ENCODE data around the gene ERBB4.

Gene ERBB4

GRCh38 chr2:211875488-211875887, 663.1 kb downstream of the ERBB4 start:
- no peak for FAIRE-seq

- FAIRE-seq: no peak
These were observed 669.5 kb downstream of the ERBB4 start for GRCh38 chr2:211868996-211869533.

- FAIRE-seq: no peak
These were observed 670.7 kb downstream of the ERBB4 start for GRCh38 chr2:211867845-211868451.

- no peak for FAIRE-seq
These were observed 674.3 kb downstream of the ERBB4 start for GRCh38 chr2:211864328-211864727.

GRCh38 chr2:211860224-211860623, 678.4 kb downstream of the ERBB4 start:
- FAIRE-seq: no peak

- no peak for FAIRE-seq
These were observed 683.8 kb downstream of the ERBB4 start for GRCh38 chr2:211854832-211855231.

GRCh38 chr2:211846714-211847113, 691.9 kb downstream of the ERBB4 start:
- no peak for FAIRE-seq

GRCh38 chr2:211846036-211846400, 692.6 kb downstream of the ERBB4 start:
- no peak for FAIRE-seq

- no peak for FAIRE-seq
These were observed 693.1 kb downstream of the ERBB4 start for GRCh38 chr2:211845338-211846035.

GRCh38 chr2:211837706-211838105, 700.9 kb downstream of the ERBB4 start:
- no peak for FAIRE-seq

GRCh38 chr2:211837206-211837605, 701.4 kb downstream of the ERBB4 start:
- no peak for FAIRE-seq

GRCh38 chr2:211836409-211836808, 702.2 kb downstream of the ERBB4 start:
- no peak for FAIRE-seq

- FAIRE-seq: no peak
These were observed 702.9 kb downstream of the ERBB4 start for GRCh38 chr2:211835695-211836094.

- FAIRE-seq: no peak
These were observed 704.9 kb downstream of the ERBB4 start for GRCh38 chr2:211833582-211834279.

- FAIRE-seq: no peak
These were observed 708.9 kb downstream of the ERBB4 start for GRCh38 chr2:211829725-211830124.

- no peak for FAIRE-seq
These were observed 714.6 kb downstream of the ERBB4 start for GRCh38 chr2:211823886-211824479.

GRCh38 chr2:211822686-211823335, 715.8 kb downstream of the ERBB4 start:
- no peak for FAIRE-seq

GRCh38 chr2:211816754-211817153, 721.8 kb downstream of the ERBB4 start:
- FAIRE-seq: no peak

GRCh38 chr2:211812587-211812986, 726.0 kb downstream of the ERBB4 start:
- FAIRE-seq: no peak

- no peak for FAIRE-seq
These were observed 735.9 kb downstream of the ERBB4 start for GRCh38 chr2:211802666-211803065.

GRCh38 chr2:211800001-211800400, 738.6 kb downstream of the ERBB4 start:
- no peak for FAIRE-seq

GRCh38 chr2:211798868-211799267, 739.7 kb downstream of the ERBB4 start:
- no peak for FAIRE-seq

GRCh38 chr2:211793690-211794089, 744.9 kb downstream of the ERBB4 start:
- FAIRE-seq: no peak
